NCI-H2196 (cell line): ENCODE measurements around the gene ARFRP1.
"Not testable (repeated sequence)": the region's sequence is repeated elsewhere in the genome, so short reads cannot be mapped to it uniquely, and the experiment has no call there.

Experiments
- DNase-seq: peaks from one replicate; lab custom pipeline; 2025; ENCODE audit not compliant: unreplicated experiment; lab: John Stamatoyannopoulos, UW

ARFRP1 gene

GRCh38 chr20:63733579-63734081 is 25.9 kb upstream of the ARFRP1 start:
- DNase-seq: no peak

GRCh38 chr20:63733117-63733516 is 25.3 kb upstream of the ARFRP1 start:
- no peak for DNase-seq

GRCh38 chr20:63732118-63733095 is 24.6 kb upstream of the ARFRP1 start:
- DNase-seq: no peak

- DNase-seq: no peak
Measured at GRCh38 chr20:63731410-63731809, 23.6 kb upstream of the ARFRP1 start.

GRCh38 chr20:63730189-63730733 is 22.5 kb upstream of the ARFRP1 start:
- not testable (repeated sequence) for DNase-seq

GRCh38 chr20:63722967-63723622 is 15.3 kb upstream of the ARFRP1 start:
- not testable (repeated sequence) for DNase-seq

GRCh38 chr20:63718996-63719395 is 11.2 kb upstream of the ARFRP1 start:
- no peak for DNase-seq

GRCh38 chr20:63714858-63715257 is 7.1 kb upstream of the ARFRP1 start:
- no peak for DNase-seq

- no peak for DNase-seq
Measured at GRCh38 chr20:63712191-63712590, 4.4 kb upstream of the ARFRP1 start.

GRCh38 chr20:63711085-63711645 is 3.4 kb upstream of the ARFRP1 start:
- no peak for DNase-seq

- no peak for DNase-seq
Measured at GRCh38 chr20:63709149-63709527, 1.4 kb upstream of the ARFRP1 start.

GRCh38 chr20:63708301-63709148 is 749 bp upstream of the ARFRP1 start:
- no peak for DNase-seq

- DNase-seq: peak; percentile 57
Measured at GRCh38 chr20:63706852-63707557, 771 bp downstream of the ARFRP1 start.

- DNase-seq: no peak
Measured at GRCh38 chr20:63706027-63706695, 1.6 kb downstream of the ARFRP1 start.

GRCh38 chr20:63705232-63706026 is 2.3 kb downstream of the ARFRP1 start:
- DNase-seq: no peak

GRCh38 chr20:63704749-63705117 is 3.0 kb downstream of the ARFRP1 start:
- DNase-seq: no peak

GRCh38 chr20:63703976-63704748 is 3.6 kb downstream of the ARFRP1 start:
- DNase-seq: no peak

GRCh38 chr20:63703471-63703975 is 4.3 kb downstream of the ARFRP1 start:
- DNase-seq: no peak
